Lung (tissue), 12 donors: ENCODE data around the gene SLC2A9. TPM values are rescaled to one million over a fixed set of nuclear protein-coding genes. Genes with fewer than 3 reads are reported as not detected.

Source experiments
- ATAC-seq: fragments of 200-7000 bp; cut with Tn5 transposase; one replicate; pipeline ENCODE4 v1.9.1; 2020; ENCODE audit warnings: moderate number of reproducible peaks; ENCODE audit not compliant: insufficient read depth, low FRiP score
- DNase-seq, 3 donors: peaks; one replicate each; pipeline ENCODE4 v3.0.0-alpha.2; 2013 to 2017
- H3K27ac ChIP-seq, 2 donors: one replicate each; pipeline ENCODE4 v1.5.1; 2013; ENCODE audit warnings: mild to moderate bottlenecking in 2 of 2, moderate library complexity in 2 of 2, control low read depth in 1 of 2, inconsistent platforms in 1 of 2, low read depth in 1 of 2, low read length in 1 of 2
- H3K27me3 ChIP-seq, 3 donors: one replicate each; pipeline ENCODE4 v1.5.1; 2013; ENCODE audit warnings: low read length in 2 of 3; ENCODE audit not compliant: control insufficient read depth in 3 of 3, insufficient read depth in 3 of 3
- H3K36me3 ChIP-seq, 4 donors: one replicate each; pipeline ENCODE4 v1.5.1; 2013; ENCODE audit warnings: low read length in 4 of 4, mild to moderate bottlenecking in 1 of 4, moderate library complexity in 1 of 4; ENCODE audit not compliant: control insufficient read depth in 4 of 4, insufficient read depth in 4 of 4
- H3K4me1 ChIP-seq, 5 donors: one replicate each; pipeline ENCODE4 v1.5.1; 2013; ENCODE audit warnings: low read length in 5 of 5, mild to moderate bottlenecking in 2 of 5, moderate library complexity in 1 of 5; ENCODE audit not compliant: control insufficient read depth in 5 of 5, insufficient read depth in 5 of 5
- H3K4me3 ChIP-seq: one replicate; pipeline ENCODE4 v1.5.1; 2013; ENCODE audit warnings: mild to moderate bottlenecking, control low read depth, moderate library complexity
- H3K9ac ChIP-seq, 2 donors: one replicate each; pipeline ENCODE4 v1.5.1; 2013; ENCODE audit warnings: low read length in 2 of 2, control low read depth in 1 of 2; ENCODE audit not compliant: insufficient read depth in 1 of 2
- H3K9me3 ChIP-seq, 4 donors: one replicate each; pipeline ENCODE4 v1.5.1; 2013; ENCODE audit warnings: low read length in 3 of 4, mild to moderate bottlenecking in 1 of 4, moderate library complexity in 1 of 4; ENCODE audit not compliant: control insufficient read depth in 4 of 4, insufficient read depth in 3 of 4
- CTCF ChIP-seq: IDR thresholded peaks from 2 replicates; pipeline ENCODE4 v1.5.1; 2012; ENCODE audit warnings: mild to moderate bottlenecking; ENCODE audit errors: control extremely low read depth, extremely low read depth
- WGBS, 2 donors: extraction: QIAGEN DNeasy Blood & Tissue Kit; methylation state at CpG; one replicate each; pipeline ENCODE4 v1.1.7; 2013; 5-methylcytosine and 5-hydroxymethylcytosine counted together
- polyA plus RNA-seq, 2 donors: library from polyadenylated mRNA; stranded (reverse); fragments of 200-250 nt; gene quantifications; one replicate each; pipeline ENCODE4 v1.2.1, GENCODE V29; 2013
- total RNA-seq, 2 donors: library from RNA; depleted of rRNA in 1 of 2; stranded (reverse); fragments of >200 nt in 1 of 2; gene quantifications; one replicate each; pipeline ENCODE4 v1.2.1, GENCODE V29; 2014 to 2021
- donor health status: control.
- donor health status: control.
- donor health status: Bipolar disorder and iron deficiency.
- donor health status: healthy.
- donor health status: DM: yes; HTN: yes; CAD: no.

Gene SLC2A9
- total and polyA plus RNA-seq, 4 donors, result 2.9 to 18.6 (median 7.6) TPM

- Histone ChIP-seq H3K27me3 (peaks cover 0 to 7% (median 0%) of the 10 kb centered on the region in 3 donors), H3K9me3 (peaks cover 0 to 2% (median 0%) of the 10 kb centered on the region in 4 donors), H3K27ac (no peak overlapping the region), H3K36me3 (no peaks in the 10 kb centered on the region), H3K4me3 (no peak overlapping the region), H3K4me1 (peaks cover 0 to 8% (median 0%) of the 10 kb centered on the region in 5 donors), H3K9ac (no peak overlapping the region)
- peak in 2 of 3 donors; percentile 44 to 69 for DNase-seq
- no peak for TF ChIP-seq CTCF
- WGBS, 2 donors, result 41 to 46% methylated on average over 4 of the region's 4 CpGs
- no peak for ATAC-seq
These were observed 208.6 kb downstream of the SLC2A9 start for GRCh38 chr4:9812501-9813340.

- H3K9ac ChIP-seq, result no peak overlapping the region
- peaks cover 0 to 8% (median 0%) of the 10 kb centered on the region in 5 donors for H3K4me1 ChIP-seq
- TF ChIP-seq CTCF, result no peak
- no peak overlapping the region for H3K4me3 ChIP-seq
- 47 to 62% methylated on average over 3 of the region's 3 CpGs for WGBS, 2 donors
- no peak for ATAC-seq
- peaks cover 0 to 7% (median 0%) of the 10 kb centered on the region in 3 donors for H3K27me3 ChIP-seq
- DNase-seq, result peak in 1 of 3 donors; percentile 12
- no peak overlapping the region for H3K27ac ChIP-seq
- peaks cover 0 to 2% (median 0%) of the 10 kb centered on the region in 4 donors for H3K9me3 ChIP-seq
- no peaks in the 10 kb centered on the region for H3K36me3 ChIP-seq
These were observed 209.5 kb downstream of the SLC2A9 start for GRCh38 chr4:9811806-9812205.

GRCh38 chr4:9808077-9808476, 213.2 kb downstream of the SLC2A9 start:
- Histone ChIP-seq H3K4me1 (peaks cover 0 to 5% (median 0%) of the 10 kb centered on the region in 5 donors), H3K9me3 (peaks cover 0 to 2% (median 0%) of the 10 kb centered on the region in 4 donors), H3K4me3 (no peak overlapping the region), H3K27me3 (no peaks in the 10 kb centered on the region), H3K27ac (no peak overlapping the region), H3K9ac (no peak overlapping the region), H3K36me3 (no peaks in the 10 kb centered on the region)
- WGBS, 2 donors, result 74 to 82% methylated on average over 5 of the region's 5 CpGs
- no peak for DNase-seq
- TF ChIP-seq CTCF, result no peak
- ATAC-seq, result no peak
